Suprapubic skin (tissue), 3 donors: ENCODE results near the gene FBXL13.

Source experiments
- CTCF ChIP-seq, 2 donors: fragments of 200-600 bp in 1 of 2; fragments of 450-650 bp in 1 of 2; sonication (generic) in 1 of 2; IDR thresholded peaks; one replicate each; pipeline ENCODE4 v1.5.1; 2016 to 2019; ENCODE audit warnings: antibody characterized with exemption in 2 of 2, mild to moderate bottlenecking in 1 of 2, moderate library complexity in 1 of 2
- EP300 ChIP-seq: sonication (generic); formaldehyde crosslinking; IDR thresholded peaks from one replicate; pipeline ENCODE4 v1.6.1; 2017; ENCODE audit warnings: antibody characterized with exemption
- POLR2A ChIP-seq, 2 donors: fragments of 450-650 bp; IDR thresholded peaks; one replicate each; pipeline ENCODE4 v1.6.1; 2017; ENCODE audit warnings: antibody characterized with exemption in 2 of 2, mild to moderate bottlenecking in 2 of 2, moderate library complexity in 2 of 2

GRCh38 chr7:103083210-103083609 is 8.6 kb upstream of the FBXL13 start:
- TF ChIP-seq POLR2A (IDR thresholded peaks at IDR 0.05) (no peak), CTCF (IDR thresholded peaks at IDR 0.05) (no peak), EP300 (no peak)
